ELF-1 (cell line): ENCODE measurements around the gene CCDC134.

Experiments used
- DNase-seq: peaks from one replicate; pipeline ENCODE4 v3.0.0-alpha.2; 2016; ENCODE audit warnings: low read depth, low spot score

The CCDC134 gene

DNA sequence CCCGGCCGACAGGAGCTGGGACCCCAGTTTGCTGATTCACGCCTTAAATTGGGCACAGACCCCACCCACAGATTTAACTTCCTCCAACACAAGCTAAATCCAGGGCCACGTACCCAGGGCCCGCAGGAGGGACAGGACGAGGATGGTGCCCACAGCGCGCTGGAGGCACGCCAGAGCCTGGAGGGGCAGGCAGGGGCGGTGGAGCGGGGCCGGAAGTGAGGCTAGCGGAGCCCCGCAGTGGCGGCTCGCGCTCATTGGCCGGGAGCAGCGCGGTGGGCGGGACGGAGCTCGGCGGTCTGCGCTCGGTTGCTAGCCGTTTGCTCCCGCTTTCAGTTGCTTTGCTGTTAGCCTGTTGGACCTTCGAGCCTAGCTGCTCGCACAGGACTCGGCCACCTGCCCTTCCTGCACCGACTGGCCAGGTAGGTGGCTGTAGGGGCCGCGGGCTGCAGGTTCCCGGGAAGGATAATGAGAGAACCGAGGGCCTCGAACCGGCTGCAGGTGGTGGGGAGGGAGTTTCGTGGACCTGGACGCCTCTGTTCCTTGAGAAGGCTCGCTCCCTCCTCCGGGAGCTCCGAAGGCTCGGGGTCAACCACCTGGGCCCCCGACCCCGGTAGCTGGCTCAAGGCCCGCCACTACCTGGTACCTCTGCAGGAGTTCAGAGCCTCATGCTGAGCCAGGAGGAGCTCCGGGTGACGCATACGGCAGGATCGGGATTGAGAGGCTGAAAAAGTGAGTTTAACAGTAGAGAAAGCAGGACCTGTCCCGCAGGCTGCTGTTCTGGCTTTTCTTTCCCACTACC is at the start of gene CCDC134:
TSS of gene CCDC134 (plus strand) at position 332 of the 799 bp plus-strand sequence. CDS start 8,212 bp downstream, outside the sequence.
- peak; percentile 93 for DNase-seq

DNA sequence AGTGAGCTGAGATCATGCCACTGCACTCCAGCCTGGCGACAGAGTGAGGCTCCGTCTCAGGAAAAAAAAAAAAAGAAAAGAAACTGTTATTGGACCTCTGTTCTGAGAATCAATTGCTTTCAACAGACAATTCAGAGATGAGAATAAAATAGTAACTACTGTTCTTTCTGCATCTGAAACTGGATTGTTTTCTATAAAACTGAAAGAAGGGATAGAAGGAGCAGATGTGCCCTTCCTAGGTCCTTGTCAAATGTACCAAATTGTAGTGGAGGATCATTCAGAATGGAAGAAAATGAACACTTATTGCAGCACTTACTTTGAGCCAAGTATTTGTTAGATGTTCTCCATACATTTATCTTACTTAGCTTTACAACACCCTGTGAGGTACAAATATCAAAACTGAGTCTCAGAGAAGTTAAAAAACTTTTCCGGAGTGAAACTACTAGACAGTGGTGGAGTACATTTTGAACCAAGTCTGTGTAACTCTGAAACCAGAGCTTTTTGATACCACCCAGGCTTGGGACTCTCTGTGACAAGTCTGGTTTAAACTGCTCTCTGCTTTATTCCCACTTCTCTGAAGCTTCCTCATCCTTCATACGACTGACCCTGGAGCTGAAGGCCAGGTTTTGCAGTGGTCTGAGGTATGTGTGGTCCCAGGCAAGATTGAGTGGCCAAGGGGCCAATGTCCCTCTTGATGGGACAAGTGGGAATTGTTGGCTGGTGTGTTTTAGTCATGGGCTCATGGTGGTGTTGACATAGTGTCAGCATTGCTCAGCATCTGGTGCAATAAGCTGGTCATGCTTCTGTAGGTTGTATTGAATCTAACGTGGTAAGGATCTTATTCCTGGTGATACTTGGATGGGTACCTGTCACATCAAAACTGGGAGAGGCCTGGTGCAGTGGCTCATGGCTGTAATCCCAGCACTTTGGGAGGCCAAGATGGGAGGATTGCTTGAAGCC is 48.2 kb upstream of the CCDC134 start:
- DNase-seq, result no peak

DNA sequence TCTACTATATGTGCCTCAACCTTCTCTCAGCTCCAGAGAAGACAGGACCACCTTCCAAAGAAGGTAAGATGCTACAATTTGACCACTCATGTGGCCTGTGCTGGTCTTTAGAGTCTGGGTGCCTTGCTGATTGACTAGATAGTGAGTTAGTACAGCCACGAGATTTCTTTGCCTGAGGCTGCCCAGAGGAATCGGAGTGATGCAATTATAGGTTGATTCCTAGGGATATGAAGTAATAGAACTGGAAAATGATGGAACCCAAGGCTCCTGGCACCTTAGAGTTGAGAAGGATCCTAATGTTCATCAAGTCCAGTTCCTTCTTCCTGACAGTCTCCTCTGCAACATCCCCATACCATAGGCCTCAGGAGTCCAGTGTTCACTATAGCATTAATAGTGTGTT is 46.5 kb upstream of the CCDC134 start:
- no peak for DNase-seq

DNA sequence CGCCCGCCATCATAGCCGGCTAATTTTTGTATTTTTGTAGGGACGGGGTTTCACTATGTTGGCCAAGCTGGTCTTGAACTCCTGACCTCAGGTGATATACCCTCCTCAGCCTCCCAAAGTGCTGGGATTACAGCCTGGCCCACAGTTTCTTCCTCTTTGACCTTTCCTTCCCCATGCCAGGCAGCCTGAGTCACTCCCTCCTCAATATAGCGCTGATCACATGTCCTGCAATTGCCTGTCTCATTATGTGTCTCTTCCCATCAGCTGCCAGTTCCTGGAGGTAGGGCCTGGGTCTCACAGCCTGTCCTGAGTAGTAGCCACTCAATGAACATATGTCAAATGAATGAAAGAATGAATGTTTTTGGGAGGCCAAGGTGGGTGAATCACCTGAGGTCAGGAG is 43.0 kb upstream of the CCDC134 start:
- DNase-seq, result no peak

GRCh38 chr22:41758231-41758630 is 42.2 kb upstream of the CCDC134 start:
- DNase-seq, result no peak

DNA sequence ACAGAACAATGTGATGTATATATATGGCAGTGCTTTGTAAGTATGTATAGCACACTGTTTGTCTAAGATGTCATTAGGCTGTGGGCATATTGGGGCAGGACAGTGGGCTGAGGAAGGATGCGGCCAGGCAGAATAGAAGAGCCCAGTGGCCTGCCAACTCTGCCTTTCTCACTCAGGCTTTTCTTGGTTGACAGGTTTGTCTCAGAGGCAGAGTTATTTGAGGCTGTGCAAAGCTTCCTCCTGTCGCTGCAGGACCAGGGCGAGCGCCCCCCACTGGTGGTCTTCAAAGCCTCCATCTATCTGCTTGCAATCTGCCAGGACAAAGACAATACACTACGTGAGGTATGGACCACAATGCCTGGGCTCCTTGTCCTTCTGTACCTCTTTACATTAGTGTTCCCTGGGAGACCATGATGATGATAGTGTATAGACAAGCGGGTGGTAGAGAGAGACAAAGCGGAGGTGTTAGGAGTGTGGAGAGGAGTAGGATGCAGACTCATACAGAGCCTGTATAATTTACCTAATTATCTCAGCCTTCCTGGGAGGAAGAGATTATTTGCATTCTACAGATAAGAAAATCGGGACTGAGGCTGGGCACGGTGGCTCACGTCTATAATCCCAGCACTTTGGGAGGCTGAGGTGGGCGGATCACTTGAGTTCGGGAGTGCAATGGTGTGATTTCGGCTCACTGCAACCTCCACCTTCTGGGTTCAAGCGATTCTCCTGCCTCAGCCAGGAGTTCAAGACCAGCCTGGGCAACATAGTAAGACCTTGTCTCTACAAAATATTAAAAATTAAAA is 37.3 kb upstream of the CCDC134 start:
- DNase-seq, result peak; percentile 84

DNA sequence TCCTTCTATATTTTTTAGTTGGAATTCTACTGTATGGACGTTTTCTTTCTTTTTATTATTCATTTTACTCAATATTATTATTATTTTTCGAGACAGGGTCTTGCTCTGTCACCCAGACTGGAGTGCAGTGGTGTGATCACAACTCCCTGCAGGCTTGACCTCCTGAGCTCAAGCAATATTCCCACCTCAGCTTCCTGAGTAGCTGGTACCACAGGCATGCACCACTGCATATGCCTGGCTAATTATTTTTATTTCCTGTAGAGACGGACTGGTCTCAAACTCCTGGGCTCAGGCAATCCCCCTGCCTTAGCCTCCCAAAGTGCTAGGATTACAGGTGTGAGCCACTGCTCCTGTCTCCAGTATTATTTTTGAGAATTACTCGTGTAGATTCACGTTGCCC is 34.0 kb upstream of the CCDC134 start:
- no peak for DNase-seq

DNA sequence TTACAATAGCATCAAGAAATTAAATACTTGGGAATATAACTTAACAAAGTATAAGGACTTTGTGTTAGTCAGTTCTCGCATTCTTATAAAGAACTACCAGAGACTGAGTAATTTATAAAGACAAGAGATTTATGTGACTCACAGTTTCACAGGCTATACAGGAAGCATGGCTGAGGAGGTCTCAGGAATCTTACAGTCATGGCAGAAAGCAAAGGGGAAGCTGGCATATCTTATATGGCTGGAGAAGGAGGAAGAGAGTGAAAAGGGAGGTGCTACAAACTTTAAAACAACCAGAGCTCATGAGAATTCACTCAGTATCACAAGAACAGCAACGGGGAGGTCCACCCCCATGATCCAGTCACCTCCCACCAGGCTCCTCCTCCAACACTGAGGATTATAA is 32.0 kb upstream of the CCDC134 start:
- no peak for DNase-seq

DNA sequence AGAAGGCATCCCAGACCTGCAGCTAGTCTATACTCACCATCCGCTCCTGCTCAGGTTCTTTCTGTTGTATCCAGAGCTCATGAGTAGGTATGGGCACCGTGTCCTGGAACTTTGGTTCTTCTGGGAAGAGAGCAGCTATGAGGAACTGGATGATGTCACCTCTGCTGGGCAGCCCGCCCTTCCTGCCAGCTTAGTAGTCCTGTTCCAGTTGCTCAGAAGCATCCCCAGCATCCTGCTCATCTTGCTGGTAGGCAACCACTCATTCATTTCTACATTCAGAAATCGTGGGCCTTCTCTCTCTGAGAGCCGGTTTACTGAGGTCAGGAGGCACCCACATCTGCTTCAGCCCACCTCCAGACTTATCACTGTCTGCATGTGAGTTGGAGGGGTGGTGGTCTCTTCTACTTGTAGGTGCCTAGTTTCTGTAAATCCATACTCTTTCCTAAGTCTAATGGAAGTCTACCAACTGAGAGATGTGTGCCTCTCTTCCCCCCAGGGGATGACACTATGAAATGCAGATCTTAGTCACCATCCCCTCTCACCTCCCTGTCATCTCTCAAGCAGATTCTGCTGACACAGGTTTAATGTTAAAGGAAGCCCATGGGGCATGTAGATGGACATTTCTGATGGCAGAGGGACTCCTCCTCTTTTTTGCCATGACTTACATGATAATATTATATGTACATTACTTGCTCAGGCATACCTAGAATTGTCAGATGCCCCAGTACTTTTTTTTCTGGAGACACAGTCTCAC is 29.6 kb upstream of the CCDC134 start:
- no peak for DNase-seq

- DNase-seq, result no peak
Measured at GRCh38 chr22:41772198-41772597, 28.3 kb upstream of the CCDC134 start.

- DNase-seq, result no peak
Measured at GRCh38 chr22:41772645-41773044, 27.8 kb upstream of the CCDC134 start.

DNA sequence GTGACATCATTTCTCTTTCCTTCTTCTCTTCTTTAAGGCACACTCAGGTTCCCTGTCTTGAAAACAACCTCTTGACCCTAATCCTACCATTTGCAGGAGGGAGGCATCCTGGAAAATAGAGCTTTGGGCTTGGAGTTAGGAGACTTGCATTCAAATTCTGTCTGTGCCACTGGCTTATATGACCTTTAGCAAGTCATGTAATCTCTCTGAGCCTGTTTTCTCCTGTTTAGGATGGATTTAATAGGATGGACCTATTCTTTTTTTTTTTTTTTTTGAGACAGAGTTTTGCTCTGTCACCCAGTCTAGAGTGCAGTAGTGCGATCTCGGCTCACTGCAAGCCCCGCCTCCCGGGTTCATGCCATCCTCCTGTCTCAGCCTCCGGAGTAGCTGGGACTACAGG is 25.1 kb upstream of the CCDC134 start:
- no peak for DNase-seq

GRCh38 chr22:41775976-41776375 is 24.5 kb upstream of the CCDC134 start:
- DNase-seq, result no peak

DNA sequence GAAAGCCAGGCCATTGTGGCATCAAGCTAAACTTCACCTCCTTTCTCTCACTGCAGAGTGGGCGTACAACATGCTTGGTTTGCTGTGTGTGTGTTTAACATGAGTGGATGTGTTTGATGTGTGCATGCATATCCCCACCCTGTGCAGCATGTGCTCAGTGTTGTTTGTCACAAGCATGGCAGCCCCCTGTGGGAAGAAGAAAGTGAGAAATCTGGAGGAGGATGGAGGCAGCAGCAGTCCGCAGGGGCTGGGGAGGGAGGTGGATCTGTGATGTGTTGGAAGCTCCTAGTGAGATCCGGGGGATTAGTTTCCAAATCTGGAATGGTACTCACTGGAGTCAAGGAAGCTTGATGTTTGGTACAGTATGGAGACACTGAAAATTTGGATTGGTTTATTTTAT is 24.1 kb upstream of the CCDC134 start:
- no peak for DNase-seq

GRCh38 chr22:41777749-41778425 is 22.6 kb upstream of the CCDC134 start:
- no peak for DNase-seq

- DNase-seq, result no peak
Measured at GRCh38 chr22:41779929-41780505, 20.5 kb upstream of the CCDC134 start.

DNA sequence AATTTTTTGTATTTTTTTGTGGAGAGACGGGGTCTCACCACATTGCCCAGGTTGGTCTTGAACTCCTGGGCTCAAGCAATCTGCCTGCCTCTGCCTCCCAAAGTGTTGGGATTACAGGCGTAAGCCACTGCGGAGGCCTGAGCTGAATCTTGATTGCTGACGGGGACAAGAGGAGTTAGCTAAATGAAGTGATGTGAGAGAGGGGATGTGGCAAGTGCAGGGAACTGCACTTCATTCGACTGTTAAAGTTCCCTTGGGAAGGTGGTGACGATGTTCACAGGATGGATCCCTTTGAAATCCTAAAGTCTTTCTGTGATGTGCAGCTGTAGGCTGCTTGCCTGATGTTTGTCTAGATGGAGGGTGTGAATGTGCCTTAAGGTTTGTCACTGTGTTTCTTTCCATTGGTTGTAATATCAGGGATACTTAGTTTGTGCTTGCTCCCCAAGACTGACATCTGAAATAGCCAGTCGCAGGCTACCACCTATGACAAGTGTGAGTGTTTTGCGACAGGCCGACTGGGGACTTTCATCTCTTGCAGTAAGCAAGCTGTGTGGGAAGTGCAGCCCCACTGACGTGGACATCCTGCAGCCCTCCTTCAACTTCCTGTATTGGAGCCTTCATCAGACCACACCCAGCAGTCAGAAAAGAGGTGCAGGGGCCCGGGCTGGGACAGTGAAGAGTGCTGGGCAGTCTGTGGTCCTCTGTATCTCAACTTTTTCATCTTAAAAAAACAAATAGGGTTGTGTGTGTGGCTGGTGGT is 19.6 kb upstream of the CCDC134 start:
- no peak for DNase-seq

DNA sequence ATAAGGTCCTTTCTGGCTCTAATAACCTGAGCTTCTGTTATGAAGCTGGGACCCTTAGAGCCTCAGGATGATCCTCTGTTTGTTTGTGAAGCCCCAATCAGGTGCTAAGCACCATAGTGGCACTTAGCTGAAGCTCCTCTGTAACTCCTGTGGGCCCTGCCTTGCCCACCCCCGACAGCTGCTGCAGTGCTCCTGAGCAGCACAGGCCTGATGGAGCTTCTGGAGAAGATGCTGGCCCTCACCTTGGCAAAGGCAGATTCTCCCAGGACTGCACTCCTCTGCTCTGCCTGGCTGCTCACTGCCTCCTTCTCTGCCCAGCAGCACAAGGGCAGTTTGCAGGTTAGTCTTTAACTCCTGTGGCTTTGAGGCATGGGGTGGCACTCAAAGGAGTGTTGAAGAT is 19.0 kb upstream of the CCDC134 start:
- DNase-seq, result no peak

GRCh38 chr22:41782316-41782715 is 18.2 kb upstream of the CCDC134 start:
- DNase-seq, result no peak
